Activated naive CD4-positive, alpha-beta T cell treated with anti-CD3 and anti-CD28 coated beads, Interleukin-2, amount 10 ng/mL, durations not matched to agents 7 days and 5 days (primary cell): Measurements from ENCODE around the gene HCN3.
"Not testable (repeated sequence)": the region's sequence is repeated elsewhere in the genome, so short reads cannot be mapped to it uniquely, and the experiment has no call there.

Source experiments
- CTCF ChIA-PET: fragments of 350-600 bp; sonication (Branson Sonifier 250); formaldehyde crosslinking; loops from one replicate; lab custom pipeline; 2021; ENCODE audit warnings: antibody characterized with exemption; lab: Charles Lee
- DNase-seq: peaks from one replicate; pipeline ENCODE4 v3.0.0-alpha.2; 2020
- H3K27ac Mint-ChIP-seq: one replicate; pipeline ENCODE4 v1.8.0; 2021; ENCODE audit warnings: mild to moderate bottlenecking, moderate library complexity, mixed read lengths
- H3K27me3 Mint-ChIP-seq: one replicate; pipeline ENCODE4 v1.8.0; 2021; ENCODE audit warnings: mild to moderate bottlenecking, mixed read lengths
- H3K36me3 Mint-ChIP-seq: one replicate; pipeline ENCODE4 v1.8.0; 2021; ENCODE audit warnings: mixed read lengths
- H3K4me1 Mint-ChIP-seq: one replicate; pipeline ENCODE4 v1.8.0; 2021; ENCODE audit warnings: mixed read lengths
- H3K4me3 Mint-ChIP-seq: one replicate; pipeline ENCODE4 v1.8.0; 2021; ENCODE audit warnings: mild to moderate bottlenecking, moderate library complexity, mixed read lengths
- H3K9me3 Mint-ChIP-seq: one replicate; pipeline ENCODE4 v1.8.0; 2021; ENCODE audit warnings: mixed read lengths

The HCN3 gene

GRCh38 chr1:155282488-155283091 is 5.3 kb downstream of the HCN3 start:
- Mint-ChIP-seq H3K36me3 (no peaks in the 10 kb centered on the region), H3K27ac (no peak overlapping the region), H3K4me3 (no peak overlapping the region), H3K4me1 (peaks cover 10% of the 10 kb centered on the region), H3K9me3 (no peaks in the 10 kb centered on the region), H3K27me3 (peaks cover 20% of the 10 kb centered on the region)
- CTCF ChIA-PET, result interaction anchor here (1.3 to 4.9 kb wide), 2 partner anchors 10 to 31 kb away, joined by 3 to 26 read pairs; no protein-coding TSS in a partner anchor
- DNase-seq, result no peak

GRCh38 chr1:155284476-155284875 is 7.2 kb downstream of the HCN3 start:
- Mint-ChIP-seq H3K4me3 (no peak overlapping the region), H3K9me3 (no peaks in the 10 kb centered on the region), H3K27me3 (peaks cover 4% of the 10 kb centered on the region), H3K4me1 (peaks cover 1% of the 10 kb centered on the region), H3K27ac (no peak overlapping the region), H3K36me3 (no peaks in the 10 kb centered on the region)
- DNase-seq, result no peak
- CTCF ChIA-PET, result no interaction called here

- Mint-ChIP-seq H3K27me3 (peaks cover 6% of the 10 kb centered on the region), H3K4me3 (no peak overlapping the region), H3K27ac (no peak overlapping the region), H3K4me1 (no peaks in the 10 kb centered on the region), H3K9me3 (no peaks in the 10 kb centered on the region), H3K36me3 (no peaks in the 10 kb centered on the region)
- no peak for DNase-seq
- CTCF ChIA-PET, result no interaction called here
Measured at GRCh38 chr1:155285063-155285462, 7.8 kb downstream of the HCN3 start.

- H3K27ac Mint-ChIP-seq, result no peak overlapping the region
- no peak for DNase-seq
- no peaks in the 10 kb centered on the region for H3K4me1 Mint-ChIP-seq
- H3K9me3 Mint-ChIP-seq, result no peaks in the 10 kb centered on the region
- H3K27me3 Mint-ChIP-seq, result peaks cover 12% of the 10 kb centered on the region
- H3K4me3 Mint-ChIP-seq, result no peak overlapping the region
- CTCF ChIA-PET, result no interaction called here
- no peaks in the 10 kb centered on the region for H3K36me3 Mint-ChIP-seq
Measured at GRCh38 chr1:155285631-155286044, 8.4 kb downstream of the HCN3 start.

GRCh38 chr1:155286544-155286943 is 9.3 kb downstream of the HCN3 start:
- H3K27ac Mint-ChIP-seq, result no peak overlapping the region
- no peak for DNase-seq
- CTCF ChIA-PET, result interaction anchor here (0.6 kb wide), 1 partner anchor 336 kb away, joined by 3 read pairs; no protein-coding TSS in a partner anchor
- no peak overlapping the region for H3K4me3 Mint-ChIP-seq
- no peaks in the 10 kb centered on the region for H3K4me1 Mint-ChIP-seq
- no peaks in the 10 kb centered on the region for H3K36me3 Mint-ChIP-seq
- no peaks in the 10 kb centered on the region for H3K9me3 Mint-ChIP-seq
- peaks cover 17% of the 10 kb centered on the region for H3K27me3 Mint-ChIP-seq

- CTCF ChIA-PET, result no interaction called here
- Mint-ChIP-seq H3K27ac (no peak overlapping the region), H3K9me3 (no peaks in the 10 kb centered on the region), H3K4me1 (no peaks in the 10 kb centered on the region), H3K36me3 (no peaks in the 10 kb centered on the region), H3K27me3 (peaks cover 32% of the 10 kb centered on the region), H3K4me3 (no peak overlapping the region)
- DNase-seq, result no peak
Measured at GRCh38 chr1:155287987-155288543, 10.8 kb downstream of the HCN3 start.

GRCh38 chr1:155291006-155291405 is 13.7 kb downstream of the HCN3 start:
- H3K9me3 Mint-ChIP-seq, H3K27ac Mint-ChIP-seq, CTCF ChIA-PET, DNase-seq, H3K36me3 Mint-ChIP-seq, H3K4me3 Mint-ChIP-seq: not testable (repeated sequence)
- H3K4me1 Mint-ChIP-seq, result peaks cover 10% of the 10 kb centered on the region
- H3K27me3 Mint-ChIP-seq, result peaks cover 61% of the 10 kb centered on the region

GRCh38 chr1:155293086-155293749 is 16.0 kb downstream of the HCN3 start:
- no peak overlapping the region for H3K27ac Mint-ChIP-seq
- DNase-seq, result no peak
- H3K9me3 Mint-ChIP-seq, result no peaks in the 10 kb centered on the region
- CTCF ChIA-PET, result interaction anchor here (1.0 to 1.1 kb wide), 2 partner anchors 11 to 15 kb away, joined by 3 read pairs; partner anchors contain the start of gene FDPS
- no peak overlapping the region for H3K4me3 Mint-ChIP-seq
- H3K4me1 Mint-ChIP-seq, result peaks cover 13% of the 10 kb centered on the region
- no peaks in the 10 kb centered on the region for H3K36me3 Mint-ChIP-seq
- peaks cover 83% of the 10 kb centered on the region for H3K27me3 Mint-ChIP-seq

- CTCF ChIA-PET, result no interaction called here
- Mint-ChIP-seq H3K4me1 (peaks cover 13% of the 10 kb centered on the region), H3K9me3 (no peaks in the 10 kb centered on the region), H3K27me3 (peaks cover 87% of the 10 kb centered on the region), H3K4me3 (no peak overlapping the region), H3K27ac (no peak overlapping the region), H3K36me3 (no peaks in the 10 kb centered on the region)
- DNase-seq, result no peak
Measured at GRCh38 chr1:155294520-155295182, 17.4 kb downstream of the HCN3 start.

GRCh38 chr1:155295183-155295941 is 18.1 kb downstream of the HCN3 start:
- DNase-seq, result no peak
- Mint-ChIP-seq H3K36me3 (no peaks in the 10 kb centered on the region), H3K9me3 (no peaks in the 10 kb centered on the region), H3K4me3 (no peak overlapping the region), H3K4me1 (peaks cover 13% of the 10 kb centered on the region), H3K27ac (no peak overlapping the region), H3K27me3 (peaks cover 82% of the 10 kb centered on the region)
- CTCF ChIA-PET, result no interaction called here

- CTCF ChIA-PET, result no interaction called here
- no peak overlapping the region for H3K4me3 Mint-ChIP-seq
- no peak for DNase-seq
- peaks cover 13% of the 10 kb centered on the region for H3K4me1 Mint-ChIP-seq
- H3K9me3 Mint-ChIP-seq, result no peaks in the 10 kb centered on the region
- H3K27me3 Mint-ChIP-seq, result peaks cover 84% of the 10 kb centered on the region
- H3K36me3 Mint-ChIP-seq, result no peaks in the 10 kb centered on the region
- no peak overlapping the region for H3K27ac Mint-ChIP-seq
Measured at GRCh38 chr1:155295942-155296267, 18.6 kb downstream of the HCN3 start.

- Mint-ChIP-seq H3K27ac (no peak overlapping the region), H3K27me3 (peaks cover 83% of the 10 kb centered on the region)
Measured at GRCh38 chr1:155296661-155297060, 19.4 kb downstream of the HCN3 start.

GRCh38 chr1:155297384-155297783 is 20.1 kb downstream of the HCN3 start:
- no peak for DNase-seq

More at GRCh38 chr1:155296661-155297060, 19.4 kb downstream of the HCN3 start:
- Mint-ChIP-seq H3K9me3 (no peaks in the 10 kb centered on the region), H3K4me1 (peaks cover 13% of the 10 kb centered on the region), H3K4me3 (no peak overlapping the region), H3K36me3 (no peaks in the 10 kb centered on the region)
- CTCF ChIA-PET, result no interaction called here
- no peak for DNase-seq

GRCh38 chr1:155300024-155300423 is 22.8 kb downstream of the HCN3 start:
- peaks cover 57% of the 10 kb centered on the region for H3K27me3 Mint-ChIP-seq
- no peaks in the 10 kb centered on the region for H3K36me3 Mint-ChIP-seq
- CTCF ChIA-PET, result interaction anchor here (1.1 kb wide), 1 partner anchor 50 kb away, joined by 3 read pairs; no protein-coding TSS in a partner anchor
- H3K4me1 Mint-ChIP-seq, result peaks cover 8% of the 10 kb centered on the region
- H3K4me3 Mint-ChIP-seq, result no peak overlapping the region
- no peak overlapping the region for H3K27ac Mint-ChIP-seq
- DNase-seq, result no peak
- no peaks in the 10 kb centered on the region for H3K9me3 Mint-ChIP-seq

More at GRCh38 chr1:155297384-155297783, 20.1 kb downstream of the HCN3 start:
- Mint-ChIP-seq H3K9me3 (no peaks in the 10 kb centered on the region), H3K4me1 (peaks cover 13% of the 10 kb centered on the region), H3K27ac (no peak overlapping the region), H3K4me3 (no peak overlapping the region), H3K27me3 (peaks cover 75% of the 10 kb centered on the region), H3K36me3 (no peaks in the 10 kb centered on the region)
- CTCF ChIA-PET, result no interaction called here
